Right renal pelvis (tissue), 4 donors: ENCODE data around the gene HIP1R. TPM values are rescaled to one million over a fixed set of nuclear protein-coding genes. Genes with fewer than 3 reads are reported as not detected.
A peak's percentile ranks its signal among the peaks of the same experiment; 100 is the strongest.

ENCODE experiments used
- DNase-seq, 4 donors: peaks; one replicate each; pipeline ENCODE4 v3.0.0-alpha.2; 2013; ENCODE audit warnings: low read depth in 4 of 4, low spot score in 3 of 4, missing footprints in 1 of 4
- polyA plus RNA-seq, 4 donors: library from polyadenylated mRNA; unstranded; fragments of 120-200 nt; gene quantifications; one replicate each; pipeline ENCODE4 v1.2.1, GENCODE V29; 2013; ENCODE audit not compliant: insufficient read length in 4 of 4

HIP1R gene
- polyA plus RNA-seq, 4 donors: 63.9 to 77.4 (median 69.7) TPM

- no peak for DNase-seq
Observed at GRCh38 chr12:122859303-122860039, 24.2 kb downstream of the HIP1R start.

DNA sequence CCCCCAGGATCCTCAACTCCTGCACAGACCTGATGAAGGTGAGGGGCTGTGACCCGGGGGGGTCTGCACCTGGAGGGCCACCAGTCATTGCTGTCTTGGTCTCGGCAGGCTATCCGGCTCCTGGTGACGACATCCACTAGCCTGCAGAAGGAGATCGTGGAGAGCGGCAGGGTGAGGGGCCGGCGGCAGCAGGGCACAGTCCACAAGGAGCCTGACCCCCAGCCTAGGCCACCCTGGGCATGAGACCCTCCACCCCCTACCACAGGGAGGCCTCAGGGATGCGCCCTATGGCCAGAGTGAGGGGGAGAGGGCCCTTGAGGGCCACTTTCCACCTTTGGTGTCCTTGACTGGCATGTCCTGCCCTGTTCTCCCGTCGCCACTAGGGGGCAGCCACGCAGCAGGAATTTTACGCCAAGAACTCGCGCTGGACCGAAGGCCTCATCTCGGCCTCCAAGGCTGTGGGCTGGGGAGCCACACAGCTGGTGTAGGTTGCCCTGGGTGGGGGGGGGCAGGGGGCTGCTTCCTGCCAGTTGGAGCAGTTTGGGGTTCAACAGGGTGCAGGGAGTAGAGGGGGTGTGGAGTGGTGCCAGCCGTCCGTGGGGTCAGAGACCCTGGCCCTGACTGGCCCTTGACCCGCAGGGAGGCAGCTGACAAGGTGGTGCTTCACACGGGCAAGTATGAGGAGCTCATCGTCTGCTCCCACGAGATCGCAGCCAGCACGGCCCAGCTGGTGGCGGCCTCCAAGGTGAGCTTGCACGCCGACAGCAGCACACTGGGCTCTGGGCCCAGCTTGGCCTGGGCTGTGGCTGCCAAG lies 25.0 kb downstream of the HIP1R start:
- peak in 2 of 4 donors; percentile 61 to 77 for DNase-seq

DNA sequence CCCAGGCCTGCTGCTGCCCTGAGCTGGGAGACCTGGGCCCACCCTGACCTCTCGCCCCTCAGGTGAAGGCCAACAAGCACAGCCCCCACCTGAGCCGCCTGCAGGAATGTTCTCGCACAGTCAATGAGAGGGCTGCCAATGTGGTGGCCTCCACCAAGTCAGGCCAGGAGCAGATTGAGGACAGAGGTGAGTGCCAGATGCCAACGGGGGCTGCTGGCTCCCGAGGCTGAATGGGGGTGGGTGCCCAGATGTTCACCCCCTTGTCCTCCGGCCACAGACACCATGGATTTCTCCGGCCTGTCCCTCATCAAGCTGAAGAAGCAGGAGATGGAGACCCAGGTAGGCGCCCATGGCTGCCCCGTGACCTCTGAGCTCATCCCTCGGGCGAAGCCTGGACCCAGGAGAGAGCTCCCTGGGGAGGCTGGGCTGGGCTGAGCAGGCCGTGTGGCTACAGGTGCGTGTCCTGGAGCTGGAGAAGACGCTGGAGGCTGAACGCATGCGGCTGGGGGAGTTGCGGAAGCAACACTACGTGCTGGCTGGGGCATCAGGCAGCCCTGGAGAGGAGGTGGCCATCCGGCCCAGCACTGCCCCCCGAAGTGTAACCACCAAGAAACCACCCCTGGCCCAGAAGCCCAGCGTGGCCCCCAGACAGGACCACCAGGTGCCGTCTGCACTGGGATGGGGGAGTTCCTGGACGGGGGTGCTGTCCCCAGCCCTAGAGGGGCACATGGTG lies 25.8 kb downstream of the HIP1R start:
- DNase-seq: no peak

GRCh38 chr12:122861587-122861970 lies 26.3 kb downstream of the HIP1R start:
- DNase-seq: no peak

DNA sequence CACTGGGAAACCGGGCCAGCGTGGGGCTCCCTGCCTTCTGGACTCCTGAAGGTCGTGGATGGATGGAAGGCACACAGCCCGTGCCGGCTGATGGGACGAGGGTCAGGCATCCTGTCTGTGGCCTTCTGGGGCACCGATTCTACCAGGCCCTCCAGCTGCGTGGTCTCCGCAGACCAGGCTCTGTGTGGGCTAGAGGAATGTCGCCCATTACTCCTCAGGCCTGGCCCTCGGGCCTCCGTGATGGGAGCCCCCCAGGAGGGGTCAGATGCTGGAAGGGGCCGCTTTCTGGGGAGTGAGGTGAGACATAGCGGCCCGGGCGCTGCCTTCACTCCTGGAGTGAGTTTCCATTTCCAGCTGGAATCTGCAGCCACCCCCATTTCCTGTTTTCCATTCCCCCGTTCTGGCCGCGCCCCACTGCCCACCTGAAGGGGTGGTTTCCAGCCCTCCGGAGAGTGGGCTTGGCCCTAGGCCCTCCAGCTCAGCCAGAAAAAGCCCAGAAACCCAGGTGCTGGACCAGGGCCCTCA lies 26.9 kb downstream of the HIP1R start:
- DNase-seq: no peak

DNA sequence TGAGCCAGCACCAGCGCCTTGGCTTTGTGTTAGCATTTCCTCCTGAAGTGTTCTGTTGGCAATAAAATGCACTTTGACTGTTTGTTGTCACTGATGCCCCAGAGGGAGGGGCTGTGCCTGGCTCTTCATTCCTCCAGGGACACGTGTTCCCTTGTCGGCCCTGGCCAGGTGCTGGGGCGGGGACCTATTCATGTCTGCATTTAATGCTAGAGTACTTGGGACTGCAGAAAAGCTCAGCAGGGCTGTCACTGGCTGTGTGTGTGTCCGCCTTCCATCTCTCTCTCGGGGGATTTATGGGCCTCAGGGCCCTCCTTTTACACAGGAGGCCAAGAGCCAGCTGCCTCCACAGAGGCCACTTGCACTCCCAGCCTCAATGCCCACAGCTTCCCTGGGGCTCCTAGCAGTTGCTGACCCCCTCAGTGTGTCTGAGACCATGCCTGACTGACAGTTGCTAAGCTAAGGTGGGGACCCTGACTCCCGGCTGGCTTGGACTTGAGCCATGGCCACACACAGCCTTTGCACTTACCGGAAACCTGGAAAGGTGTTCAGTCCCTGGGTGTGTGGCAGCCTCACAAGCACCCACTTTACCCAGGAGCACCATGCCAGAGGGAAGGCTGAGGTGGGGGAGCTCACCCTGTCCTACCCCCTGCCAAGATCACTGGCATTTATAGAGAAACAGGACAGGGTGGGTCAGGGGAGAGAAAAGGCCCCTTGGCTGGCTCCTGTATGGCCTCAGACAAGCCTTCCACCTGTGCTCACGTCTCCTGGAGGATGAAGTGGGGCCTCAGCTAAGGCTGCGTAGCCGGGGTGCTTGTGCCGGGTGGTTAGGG lies 27.8 kb downstream of the HIP1R start:
- no peak for DNase-seq

DNA sequence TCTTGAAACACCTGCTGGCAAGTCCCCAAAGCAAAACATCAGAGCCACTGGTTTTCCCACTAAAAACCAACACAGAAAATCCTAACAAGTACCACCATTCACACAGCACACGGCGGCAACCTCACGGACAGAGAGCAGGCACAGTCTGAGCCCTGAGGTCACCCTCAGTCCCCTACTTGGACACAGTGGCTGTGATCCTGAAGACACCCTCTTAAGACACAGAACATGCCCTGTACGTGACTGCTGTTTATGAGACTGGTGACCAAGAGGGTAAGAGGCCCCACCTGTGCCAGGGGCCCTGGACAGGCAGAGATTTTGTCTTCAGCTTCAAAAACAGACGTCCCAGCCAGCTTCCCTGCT lies 29.6 kb downstream of the HIP1R start:
- no peak for DNase-seq

GRCh38 chr12:122865268-122866231 lies 30.3 kb downstream of the HIP1R start:
- DNase-seq: no peak

DNA sequence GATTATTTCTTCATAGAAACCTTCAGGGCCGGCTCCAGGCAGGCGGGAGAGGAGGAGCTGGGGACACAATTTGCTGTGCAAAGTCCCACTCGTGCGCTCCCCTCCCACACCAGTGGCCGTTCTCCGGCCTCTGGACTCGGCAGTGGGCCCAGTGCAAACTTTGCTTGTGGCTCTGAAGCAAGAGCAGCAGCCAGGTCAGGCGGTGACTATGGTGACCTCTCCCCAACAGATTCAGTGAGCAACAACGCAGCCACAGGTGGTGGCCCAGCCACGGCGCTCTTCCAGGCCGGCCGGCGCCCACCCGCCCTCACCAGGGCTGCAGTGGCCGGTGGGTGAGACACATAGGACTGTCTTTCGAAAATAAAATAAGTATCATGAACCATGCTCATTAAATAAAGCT lies 31.1 kb downstream of the HIP1R start:
- DNase-seq: no peak

DNA sequence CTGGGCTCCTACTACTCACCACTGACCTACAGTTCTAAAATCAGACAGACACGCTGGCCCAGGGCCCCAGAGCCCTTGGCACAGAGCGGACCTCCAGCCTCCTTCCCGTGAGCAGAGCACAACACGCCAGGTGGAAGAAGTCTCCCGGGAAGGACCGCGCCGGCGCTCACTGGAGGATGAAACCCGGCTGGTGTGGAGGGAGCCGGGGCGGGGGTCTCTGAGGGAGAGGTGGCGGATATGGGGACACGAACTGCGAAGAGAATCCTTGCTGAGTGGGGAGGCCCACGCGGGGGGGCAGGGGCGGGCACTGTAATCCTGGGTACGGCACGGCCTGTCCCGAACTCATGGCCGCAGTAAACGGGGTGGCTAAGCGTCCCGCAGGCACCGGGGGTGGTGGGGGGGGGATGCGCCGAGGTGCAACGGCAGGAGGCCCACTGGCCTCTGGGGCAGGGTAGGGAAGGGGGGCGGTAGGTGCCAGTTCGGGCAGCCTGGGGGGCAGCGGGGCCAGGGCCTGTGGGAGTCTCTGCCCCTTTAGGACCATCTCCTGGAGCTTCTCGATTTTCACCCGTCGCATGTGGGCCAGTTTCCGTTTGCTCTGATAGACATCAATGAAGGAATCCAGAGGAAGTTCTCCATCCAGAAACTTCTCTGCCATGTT lies 31.8 kb downstream of the HIP1R start:
- DNase-seq: no peak

DNA sequence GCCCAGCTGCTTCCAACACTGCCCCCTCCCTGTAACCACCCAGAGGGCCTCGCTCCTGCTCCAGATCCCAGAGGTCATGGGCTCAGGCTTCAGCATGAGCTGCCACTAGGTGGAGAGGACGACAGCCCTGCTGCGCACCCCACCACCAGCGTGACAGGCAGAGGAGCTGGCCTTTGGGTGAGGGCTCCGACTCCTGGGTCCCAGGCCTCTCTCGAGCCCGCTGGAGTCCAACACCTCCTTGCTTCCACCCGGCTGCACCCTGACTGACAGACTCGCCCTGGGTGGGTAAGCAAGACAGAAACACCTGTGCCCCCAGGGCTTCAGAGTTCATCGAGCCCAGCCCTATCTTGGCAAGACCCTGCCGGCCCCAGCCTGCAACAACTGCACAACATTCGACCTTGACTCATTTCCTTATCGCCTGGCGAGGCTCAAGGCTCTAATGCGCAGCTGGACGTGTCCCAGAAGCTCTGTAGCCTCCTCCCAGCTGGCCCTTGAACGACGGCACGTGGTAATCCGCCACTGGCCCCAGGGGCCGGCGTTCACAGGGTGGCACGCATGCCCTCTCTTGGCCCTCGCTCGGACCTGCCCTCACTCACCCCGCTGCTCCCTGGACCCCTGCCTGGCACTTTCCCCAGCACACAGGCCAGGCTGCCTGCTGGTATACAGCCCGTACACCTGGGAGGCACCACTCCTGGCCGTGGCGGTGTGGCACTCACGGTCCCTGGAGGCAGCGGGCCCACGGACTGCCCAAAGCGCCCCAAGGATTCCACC lies 32.6 kb downstream of the HIP1R start:
- DNase-seq: no peak

DNA sequence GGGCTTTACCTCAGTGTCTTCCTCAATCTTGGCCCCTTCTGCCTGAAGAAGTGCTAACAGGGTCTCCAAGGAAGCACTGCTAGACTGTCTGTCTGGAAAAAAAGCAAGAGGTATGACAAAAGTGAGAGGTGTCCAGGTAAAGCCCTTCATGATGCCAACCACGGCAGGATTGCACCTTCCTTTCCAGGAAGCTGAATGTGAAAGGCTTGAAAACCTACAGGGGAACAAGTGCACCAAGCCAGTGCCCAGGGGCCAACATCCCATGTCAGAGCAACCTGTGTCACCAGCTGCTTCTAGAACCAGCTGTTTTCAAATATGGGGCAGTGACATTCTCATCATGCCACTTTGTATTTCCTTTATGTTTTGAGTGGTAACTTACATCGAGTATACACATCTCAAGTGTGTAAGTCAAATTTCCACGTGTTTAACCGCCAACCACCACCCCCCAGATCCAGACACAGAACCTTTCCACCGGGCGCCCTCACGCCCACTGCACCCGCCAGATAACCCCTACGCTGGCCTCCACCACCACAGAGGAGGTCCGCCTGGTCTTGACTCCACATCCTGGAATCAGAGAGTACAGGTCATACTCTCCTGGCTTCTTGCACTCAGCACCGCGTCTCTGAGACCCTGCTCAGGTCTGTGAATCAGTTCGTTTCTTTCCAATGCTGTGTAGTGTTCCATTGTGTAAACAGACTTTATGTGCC lies 33.4 kb downstream of the HIP1R start:
- no peak for DNase-seq

DNA sequence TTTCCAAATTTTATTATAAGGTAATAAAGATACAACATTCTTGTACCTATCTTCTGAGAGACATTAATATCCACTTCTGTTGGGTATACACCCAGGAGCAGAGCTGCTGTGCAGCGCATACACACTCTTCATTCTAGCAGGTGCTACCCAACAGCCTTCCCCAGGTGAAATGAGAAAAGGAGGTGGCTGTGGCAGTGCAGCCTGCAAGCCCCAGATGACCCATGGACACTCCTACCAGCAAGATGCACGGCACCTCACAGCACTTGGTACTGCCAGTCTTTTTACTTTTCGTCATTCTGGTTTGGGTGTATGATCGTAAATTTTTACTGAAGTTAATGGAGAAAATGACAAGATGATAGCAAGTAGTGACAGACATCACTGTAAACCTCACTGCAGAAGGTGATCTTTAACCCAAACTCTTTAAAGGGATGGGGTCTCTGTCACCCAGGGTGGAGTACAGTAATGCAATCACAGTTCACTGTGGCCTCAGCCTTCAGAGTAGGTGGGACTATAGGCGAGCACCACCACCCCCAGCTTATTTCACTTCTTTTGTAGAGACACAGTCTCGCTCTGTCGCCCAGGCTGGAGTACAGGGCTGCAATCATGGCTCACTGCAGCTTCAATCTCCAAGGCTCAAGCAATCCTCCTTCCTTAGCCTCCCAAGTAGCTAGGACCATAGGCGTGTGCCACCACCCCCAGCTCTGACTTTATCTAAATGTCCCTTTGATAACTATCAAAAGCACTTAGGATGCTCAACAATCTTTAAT lies 34.1 kb downstream of the HIP1R start:
- no peak for DNase-seq

- no peak for DNase-seq
Observed at GRCh38 chr12:122870163-122870842, 35.0 kb downstream of the HIP1R start.

DNA sequence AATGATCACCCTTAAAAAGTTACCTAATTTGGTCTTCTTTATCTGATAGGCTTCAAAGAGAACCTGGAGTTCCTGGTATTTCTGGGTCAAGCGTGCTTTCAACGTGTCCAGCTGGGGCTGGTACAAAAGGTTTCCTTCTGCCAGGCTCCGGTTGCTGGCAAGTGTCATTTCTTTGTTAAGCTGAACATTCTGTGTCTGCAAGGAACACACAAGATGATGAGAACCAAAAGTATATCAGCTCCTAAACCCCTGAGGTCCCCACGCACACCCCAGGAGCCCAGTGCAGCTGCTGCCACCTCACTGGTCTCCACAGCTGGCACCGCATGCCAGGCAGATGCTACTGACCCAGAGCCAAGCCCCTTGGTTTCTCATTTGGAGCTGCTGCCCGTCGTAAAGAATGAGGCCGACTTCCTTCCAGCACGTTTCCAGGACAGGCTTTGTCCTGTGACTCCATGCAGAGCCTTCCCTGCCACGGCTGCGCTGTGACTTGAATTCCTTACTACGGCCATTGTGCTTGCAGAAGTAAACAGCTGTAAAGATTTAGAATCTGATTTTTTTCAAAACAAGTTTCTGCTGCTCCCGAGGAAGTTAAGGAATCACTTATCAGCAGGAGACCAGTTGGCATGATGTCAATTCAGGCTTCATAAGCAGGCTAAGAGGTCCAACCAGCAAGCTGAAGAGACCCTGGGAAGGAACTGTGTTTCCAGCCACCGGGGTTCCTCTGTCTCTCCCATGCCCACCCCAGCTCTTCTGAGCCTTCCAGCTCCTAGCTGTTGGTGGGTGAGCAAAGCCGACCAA lies 35.8 kb downstream of the HIP1R start:
- no peak for DNase-seq
